ENCODE data around the gene SYT7. TPM values are rescaled to one million over a fixed set of nuclear protein-coding genes. Genes with fewer than 3 reads are reported as not detected.

Gene SYT7
- total RNA-seq, 2 donors from 2014 or later: 8.6 to 12.2 TPM

- peak overlapping the region in 3 of 4 donors; percentile 49 to 89 (median 76) for H3K27ac ChIP-seq
- 56 to 59% methylated on average over 4 to 13 of the region's 13 CpGs for WGBS, 2 donors
- no peak for TF ChIP-seq POLR2A (IDR thresholded peaks at IDR 0.05)
- peak; percentile 48 to 88 (median 79) for TF ChIP-seq CTCF (IDR thresholded peaks at IDR 0.05)
- peaks cover 29% of the 10 kb centered on the region for H3K4me1 ChIP-seq
- H3K9me3 ChIP-seq: no peaks in the 10 kb centered on the region
- H3K27me3 ChIP-seq: no peaks in the 10 kb centered on the region
- DNase-seq (peak; percentile 78 to 86 (median 83)), ATAC-seq (peak; percentile 70)
- H3K36me3 ChIP-seq (replicated peaks in 1 of 2; ENCODE audit: insufficient read depth in 1 of 2, low read depth in 2 of 2): no peaks in the 10 kb centered on the region
- intact Hi-C loops (cut with DNase I): no loop called here
- no peak overlapping the region for H3K4me3 ChIP-seq
These were observed 47.2 kb upstream of the SYT7 start for GRCh38 chr11:61627850-61628661.

DNA sequence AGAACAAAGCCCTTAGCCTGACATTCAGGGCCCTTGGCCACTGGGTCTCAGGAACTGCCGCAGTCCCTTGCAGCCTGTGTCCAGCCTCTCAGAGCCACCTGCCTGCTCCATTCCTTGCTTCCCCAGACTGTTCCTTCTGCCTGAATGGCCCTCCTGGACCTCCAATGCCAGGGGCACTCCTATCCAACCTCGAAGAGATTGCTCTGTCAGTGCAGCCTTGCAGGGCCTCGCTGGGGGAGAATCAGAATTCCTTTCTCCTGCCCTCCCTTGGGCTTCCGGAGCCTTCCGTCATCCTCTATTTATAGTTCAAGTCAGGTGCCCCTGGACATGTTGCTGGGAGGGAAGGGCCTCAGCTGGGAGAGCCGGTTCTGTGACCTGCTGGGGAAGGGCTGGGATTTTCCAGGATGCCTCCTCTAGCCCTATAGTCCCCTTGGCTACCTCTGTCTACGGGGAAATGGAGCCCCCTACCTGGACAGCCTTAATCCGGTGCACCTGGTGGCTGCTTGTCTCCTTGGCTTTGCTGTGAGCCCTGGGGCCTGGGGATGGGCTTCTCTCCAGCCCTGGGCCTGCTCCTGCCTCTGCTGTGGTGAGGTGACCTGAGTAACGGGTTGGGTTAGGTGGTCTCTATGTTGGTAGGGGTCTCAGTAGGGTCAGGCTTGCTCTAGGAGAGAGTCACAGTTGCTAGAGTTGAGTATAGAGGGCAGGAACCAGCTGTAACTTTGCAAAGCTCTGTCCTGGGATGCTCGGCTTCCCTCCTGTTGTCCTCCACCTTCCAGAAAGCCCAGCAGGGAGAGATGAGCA lies 45.9 kb upstream of the SYT7 start:
- intact Hi-C loops (cut with DNase I): no loop called here
- no peaks in the 10 kb centered on the region for H3K36me3 ChIP-seq (replicated peaks in 1 of 2; ENCODE audit: insufficient read depth in 1 of 2, low read depth in 2 of 2)
- 22 to 39% methylated on average over 6 to 10 of the region's 10 CpGs for WGBS, 2 donors
- H3K27me3 ChIP-seq: no peaks in the 10 kb centered on the region
- ATAC-seq (peak; percentile 94), DNase-seq (peak; percentile 85 to 96 (median 94))
- no peak overlapping the region for H3K4me3 ChIP-seq
- H3K9me3 ChIP-seq: no peaks in the 10 kb centered on the region
- TF ChIP-seq CTCF (IDR thresholded peaks at IDR 0.05): peak in 1 of 7 experiments; percentile 15
- peak in 2 of 3 donors; percentile 53 to 57 for TF ChIP-seq POLR2A (IDR thresholded peaks at IDR 0.05)
- peak overlapping the region; percentile 76 to 90 (median 89) for H3K27ac ChIP-seq
- H3K4me1 ChIP-seq: peaks cover 29% of the 10 kb centered on the region

GRCh38 chr11:61625525-61625924 lies 44.6 kb upstream of the SYT7 start:
- intact Hi-C loops (cut with DNase I): no loop called here
- no peak for DNase-seq
- 83 to 89% methylated on average over 3 of the region's 3 CpGs for WGBS, 2 donors
- Histone ChIP-seq H3K36me3 (replicated peaks in 1 of 2; ENCODE audit: insufficient read depth in 1 of 2, low read depth in 2 of 2) (no peaks in the 10 kb centered on the region), H3K27ac (peak overlapping the region in 1 of 4 donors; percentile 89), H3K4me1 (peaks cover 29% of the 10 kb centered on the region), H3K27me3 (no peaks in the 10 kb centered on the region), H3K9me3 (no peaks in the 10 kb centered on the region), H3K4me3 (no peak overlapping the region)
- TF ChIP-seq CTCF (IDR thresholded peaks at IDR 0.05) (no peak), POLR2A (IDR thresholded peaks at IDR 0.05) (no peak)
- no peak for ATAC-seq

DNA sequence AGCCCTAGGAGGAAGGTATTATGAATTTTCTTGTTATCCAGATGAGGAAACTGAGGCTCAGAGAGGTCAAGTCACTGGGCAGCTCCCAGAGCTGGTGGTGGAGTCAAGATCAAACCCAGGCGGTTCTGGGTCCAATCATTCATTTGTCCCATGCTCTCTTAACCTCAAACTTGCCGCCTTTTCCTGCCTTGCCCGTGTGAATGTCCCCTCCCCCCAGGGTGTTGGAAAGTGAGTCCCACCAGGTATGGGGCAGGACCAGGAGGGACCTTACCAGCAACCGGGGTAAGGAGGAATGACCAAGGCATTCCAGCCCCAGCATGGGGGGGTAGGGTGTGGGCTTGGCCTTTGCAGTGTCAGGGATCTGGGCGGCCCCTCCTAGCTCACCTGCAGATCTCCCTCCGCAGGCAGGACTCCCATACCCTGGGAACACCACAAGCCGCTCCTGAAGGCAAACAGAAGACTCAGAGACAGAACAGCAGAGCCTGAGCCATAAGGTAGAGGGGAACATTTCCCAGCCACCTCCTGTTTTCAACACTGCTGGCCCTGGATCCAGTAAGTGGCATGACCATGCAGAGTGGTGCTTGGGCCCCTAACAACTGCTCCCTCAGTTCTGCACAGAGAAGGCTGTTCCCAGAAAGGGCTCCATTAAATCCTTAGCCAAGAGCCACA lies 41.2 kb upstream of the SYT7 start:
- Histone ChIP-seq H3K9me3 (no peaks in the 10 kb centered on the region), H3K4me1 (peaks cover 14% of the 10 kb centered on the region), H3K4me3 (no peak overlapping the region), H3K36me3 (replicated peaks in 1 of 2; ENCODE audit: insufficient read depth in 1 of 2, low read depth in 2 of 2) (no peaks in the 10 kb centered on the region), H3K27me3 (no peaks in the 10 kb centered on the region), H3K27ac (peak overlapping the region in 1 of 4 donors; percentile 47)
- intact Hi-C loops (cut with DNase I): no loop called here
- ATAC-seq: no peak
- TF ChIP-seq CTCF (IDR thresholded peaks at IDR 0.05) (no peak), POLR2A (IDR thresholded peaks at IDR 0.05) (no peak)
- DNase-seq: peak in 3 of 4 donors; percentile 35 to 71 (median 61)
- 48 to 87% methylated on average over 3 to 7 of the region's 7 CpGs for WGBS, 2 donors
